PC-9 (cell line): ENCODE data around the gene TGFB2. TPM values are rescaled to one million over a fixed set of nuclear protein-coding genes. Genes with fewer than 3 reads are reported as not detected.
A peak's percentile ranks its signal among the peaks of the same experiment; 100 is the strongest.

Experiments
- BruUV-seq: library from RNA; stranded (reverse); fragments of 400-500 nt; replicated peaks from 2 replicates; lab custom pipeline; 2021; lab: Mats Ljungman, UMichigan
- CTCF ChIA-PET: fragments of 300-600 bp; sonication (Branson Sonifier 250); formaldehyde crosslinking; loops from one replicate; lab custom pipeline; 2022; ENCODE audit warnings: antibody characterized with exemption; lab: Charles Lee
- POLR2A ChIA-PET: fragments of 300-600 bp; sonication (Branson Sonifier 250); formaldehyde crosslinking; loops from one replicate; lab custom pipeline; 2022; ENCODE audit warnings: antibody characterized with exemption; ENCODE audit not compliant: unreplicated experiment; lab: Charles Lee
- DNase-seq, 2 experiments: peaks; one replicate each; pipeline versions ENCODE4 v3.0.0 to v3.0.0-alpha.2; 2015 to 2022; ENCODE audit warnings: mixed read lengths in 1 of 2
- H2AFZ ChIP-seq: fragments of 200-600 bp; sonication (generic); 2 replicates; pipeline ENCODE4 v1.8.1; 2017; ENCODE audit warnings: antibody characterized with exemption
- H3F3A ChIP-seq: fragments of 200-600 bp; sonication (generic); 2 replicates; pipeline ENCODE4 v1.8.1; 2017; ENCODE audit warnings: antibody characterized with exemption, mild to moderate bottlenecking, low read depth; ENCODE audit not compliant: insufficient read depth
- H3K27ac ChIP-seq: fragments of 200-600 bp; sonication (generic); 2 replicates; pipeline ENCODE4 v1.6.1; 2016; ENCODE audit warnings: mixed run types
- H3K27me3 ChIP-seq: fragments of 200-600 bp; sonication (generic); 2 replicates; pipeline ENCODE4 v1.6.1; 2016; ENCODE audit warnings: low read depth, mixed run types; ENCODE audit not compliant: insufficient read depth
- H3K36me3 ChIP-seq: fragments of 200-600 bp; sonication (generic); 2 replicates; pipeline ENCODE4 v1.6.1; 2016; ENCODE audit warnings: low read depth, mixed run types
- H3K4me1 ChIP-seq: fragments of 200-600 bp; sonication (generic); replicated peaks from 2 replicates; pipeline ENCODE4 v1.6.1; 2016; ENCODE audit warnings: mixed run types; ENCODE audit not compliant: insufficient read depth
- H3K4me2 ChIP-seq: fragments of 200-600 bp; sonication (generic); 2 replicates; pipeline ENCODE4 v1.6.1; 2017; ENCODE audit warnings: mixed run types
- H3K4me3 ChIP-seq: fragments of 200-600 bp; sonication (generic); 2 replicates; pipeline ENCODE4 v1.6.1; 2016; ENCODE audit warnings: mixed run types
- H3K79me2 ChIP-seq: fragments of 200-600 bp; sonication (generic); 2 replicates; pipeline ENCODE4 v1.6.1; 2017; ENCODE audit warnings: low read depth, mixed run types
- H3K9me2 ChIP-seq: fragments of 200-600 bp; sonication (generic); 2 replicates; pipeline ENCODE4 v1.8.1; 2017; ENCODE audit warnings: mild to moderate bottlenecking; ENCODE audit not compliant: insufficient read depth
- H3K9me3 ChIP-seq: fragments of 200-600 bp; sonication (generic); 2 replicates; pipeline ENCODE4 v1.8.1; 2016; ENCODE audit warnings: low read depth; ENCODE audit not compliant: insufficient read depth
- H4K20me1 ChIP-seq: fragments of 200-600 bp; sonication (generic); 2 replicates; pipeline ENCODE4 v1.8.1; 2017; ENCODE audit not compliant: insufficient read depth
- CTCF ChIP-seq: fragments of 200-600 bp; sonication (generic); conservative IDR thresholded peaks from 2 replicates; pipeline ENCODE4 v1.6.1; 2017; ENCODE audit warnings: mixed run types, antibody characterized with exemption, mild to moderate bottlenecking, moderate library complexity
- EZH2 ChIP-seq: fragments of 200-600 bp; sonication (generic); IDR thresholded peaks from 2 replicates; pipeline ENCODE4 v1.8.0; 2017; ENCODE audit warnings: antibody characterized with exemption, low read depth
- intact Hi-C: fragments of 100-400 bp; cut with micrococcal nuclease; formaldehyde crosslinking; loops from one replicate; pipeline ENCODE4 v1.10.0; 2022; ENCODE audit not compliant: unreplicated experiment
- total RNA-seq: library from RNA; stranded (reverse); gene quantifications from 2 replicates; pipeline ENCODE4 v1.2.3, GENCODE V29; 2021

Gene TGFB2
- total RNA-seq, 1 experiment from 2014 or later, result 74.3 TPM

GRCh38 chr1:218355278-218355677, 10.1 kb downstream of the TGFB2 start:
- Histone ChIP-seq H3K4me3 (no peak overlapping the region), H3K9me2 (no peaks in the 10 kb centered on the region), H4K20me1 (no peaks in the 10 kb centered on the region), H3K27me3 (no peaks in the 10 kb centered on the region), H3K27ac (no peak overlapping the region), H2AFZ (no peak overlapping the region), H3K9me3 (no peaks in the 10 kb centered on the region; the same call in 1 of the 2 replicates), H3K36me3 (peaks cover 17% of the 10 kb centered on the region; the same call in 1 of the 2 replicates), H3K79me2 (peaks cover 92% of the 10 kb centered on the region), H3K4me1 (peaks cover 27% of the 10 kb centered on the region), H3F3A (no peaks in the 10 kb centered on the region), H3K4me2 (no peak overlapping the region)
- no peak for DNase-seq
- TF ChIP-seq EZH2 (no peak), CTCF (no peak)
- intact Hi-C loops, result no loop called here
- BruUV-seq, result no TSS peak
- CTCF ChIA-PET, result interaction anchor here (0.6 kb wide), 1 partner anchor 849 kb away, joined by 3 read pairs; no protein-coding TSS in a partner anchor
- POLR2A ChIA-PET, result no interaction called here

DNA sequence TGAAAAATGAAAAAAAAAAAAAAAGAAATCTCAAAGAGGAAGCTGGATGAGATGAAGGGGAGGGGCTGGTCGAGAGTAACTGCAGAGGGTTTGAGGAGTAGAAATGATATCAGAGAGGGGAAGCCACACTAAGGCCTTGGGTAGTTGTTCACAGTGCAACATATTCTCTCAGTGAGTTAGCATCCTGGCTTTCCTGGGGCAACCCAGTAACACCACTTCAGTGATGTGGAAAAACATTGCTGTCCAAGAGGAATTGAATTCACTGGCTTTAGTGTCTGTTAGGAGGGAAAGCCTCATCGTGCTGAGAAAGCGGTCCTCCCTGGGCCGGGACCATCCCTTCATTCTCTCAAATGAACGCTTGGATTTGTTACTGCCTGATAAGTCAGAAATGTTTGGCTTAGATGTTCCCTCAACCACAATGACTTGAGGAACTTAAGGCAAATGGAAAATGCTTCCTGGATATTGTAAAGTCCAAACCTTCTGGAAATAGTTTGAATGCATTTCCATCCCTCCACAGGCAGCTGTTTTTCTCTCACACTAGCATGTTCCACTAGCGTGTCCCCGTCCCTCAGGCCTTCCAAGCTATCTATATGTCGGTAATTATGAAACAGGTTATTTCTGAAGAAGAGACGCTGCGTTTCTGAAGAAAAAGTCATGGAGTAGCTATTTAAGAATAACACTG, 12.2 kb downstream of the TGFB2 start:
- TF ChIP-seq CTCF, result no peak
- TF ChIP-seq EZH2, result no peak
- peaks cover 12% of the 10 kb centered on the region; the same call in 1 of the 2 replicates for H3K36me3 ChIP-seq
- ChIA-PET CTCF (no interaction called here), POLR2A (interaction anchor here (0.7 kb wide), 1 partner anchor 142 kb away, joined by 3 read pairs; no protein-coding TSS in a partner anchor)
- H3K4me3 ChIP-seq, result no peak overlapping the region
- H3K4me1 ChIP-seq, result peaks cover 13% of the 10 kb centered on the region; the same call in 1 of the 2 replicates
- intact Hi-C loops, result no loop called here
- no peaks in the 10 kb centered on the region for H3K9me2 ChIP-seq
- no peak overlapping the region for H2AFZ ChIP-seq
- peak in 1 of 2 experiments; percentile 33 for DNase-seq
- H3K79me2 ChIP-seq, result peaks cover 88% of the 10 kb centered on the region
- no peak overlapping the region for H3K4me2 ChIP-seq
- no peak overlapping the region for H3K27ac ChIP-seq
- H3K27me3 ChIP-seq, result no peaks in the 10 kb centered on the region
- no peaks in the 10 kb centered on the region for H3F3A ChIP-seq
- no peaks in the 10 kb centered on the region for H4K20me1 ChIP-seq
- no peaks in the 10 kb centered on the region; the same call in 1 of the 2 replicates for H3K9me3 ChIP-seq
- BruUV-seq, result no TSS peak

DNA sequence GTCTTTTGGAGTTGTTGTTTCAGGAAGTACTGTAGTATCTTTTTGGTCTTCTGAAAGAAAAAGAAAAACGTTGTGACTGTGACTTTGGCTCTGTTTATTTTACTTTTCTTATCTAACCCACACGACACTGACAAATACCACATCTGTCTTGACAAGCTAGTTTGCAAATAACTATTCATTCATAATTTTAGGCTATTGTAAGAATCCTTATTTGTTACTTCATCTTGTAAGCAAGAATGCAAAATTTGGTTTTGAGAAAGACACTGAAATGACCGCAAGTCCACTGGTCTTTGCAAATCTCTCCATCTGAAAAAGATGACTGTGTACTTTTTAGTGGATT, 12.7 kb downstream of the TGFB2 start:
- Histone ChIP-seq H3K4me1 (peaks cover 13% of the 10 kb centered on the region; the same call in 1 of the 2 replicates), H3K4me3 (no peak overlapping the region), H3K9me3 (no peaks in the 10 kb centered on the region; the same call in 1 of the 2 replicates), H2AFZ (no peak overlapping the region), H4K20me1 (no peaks in the 10 kb centered on the region), H3K27me3 (no peaks in the 10 kb centered on the region), H3K4me2 (no peak overlapping the region), H3F3A (no peaks in the 10 kb centered on the region), H3K9me2 (no peaks in the 10 kb centered on the region), H3K79me2 (peaks cover 88% of the 10 kb centered on the region), H3K27ac (no peak overlapping the region), H3K36me3 (peaks cover 9% of the 10 kb centered on the region; the same call in 1 of the 2 replicates)
- intact Hi-C loops, result no loop called here
- no TSS peak for BruUV-seq
- ChIA-PET CTCF (no interaction called here), POLR2A (interaction anchor here (0.7 kb wide), 1 partner anchor 142 kb away, joined by 3 read pairs; no protein-coding TSS in a partner anchor)
- TF ChIP-seq CTCF (no peak), EZH2 (no peak)
- no peak for DNase-seq
